ENCODE results near the gene SHD. TPM values are rescaled to one million over a fixed set of nuclear protein-coding genes. Genes with fewer than 3 reads are reported as not detected.
"Not testable (repeated sequence)": the region's sequence is repeated elsewhere in the genome, so short reads cannot be mapped to it uniquely, and the experiment has no call there.

The SHD gene
- total RNA-seq, 4 donors from 2014 or later: 0.19 TPM; not detected in 3

DNA sequence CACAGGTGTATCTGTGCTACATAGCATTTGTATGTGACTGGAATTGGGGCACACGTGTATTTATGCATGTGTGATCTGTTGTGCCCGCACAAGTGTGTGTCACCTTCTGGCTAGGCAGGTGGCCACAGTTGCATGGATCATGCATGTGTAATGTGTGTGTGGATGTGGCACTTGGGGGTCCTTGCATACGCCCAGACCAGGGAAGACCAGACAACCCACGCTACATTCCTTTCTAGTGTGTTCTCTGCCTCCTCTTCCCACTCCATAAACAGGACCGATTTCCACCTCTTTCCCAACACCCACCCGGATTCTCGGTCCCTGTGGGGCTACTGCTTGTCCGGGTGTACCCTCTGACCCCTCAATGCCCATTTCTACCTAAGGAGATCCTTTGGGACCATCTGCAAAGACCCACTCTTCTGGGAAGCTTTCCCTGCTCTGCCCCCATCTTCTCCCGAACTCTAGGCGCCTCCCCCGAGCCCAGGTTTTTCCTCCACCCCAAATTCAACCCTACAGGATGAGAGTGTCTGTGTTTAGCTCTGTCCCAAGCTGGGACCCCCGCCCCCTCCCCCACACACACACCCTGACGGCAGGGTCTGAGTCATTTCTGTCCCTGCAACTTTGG is 47.3 kb downstream of the SHD start:
- DNase-seq (ENCODE audit: low spot score): no peak
- TF ChIP-seq, protein P1, sequence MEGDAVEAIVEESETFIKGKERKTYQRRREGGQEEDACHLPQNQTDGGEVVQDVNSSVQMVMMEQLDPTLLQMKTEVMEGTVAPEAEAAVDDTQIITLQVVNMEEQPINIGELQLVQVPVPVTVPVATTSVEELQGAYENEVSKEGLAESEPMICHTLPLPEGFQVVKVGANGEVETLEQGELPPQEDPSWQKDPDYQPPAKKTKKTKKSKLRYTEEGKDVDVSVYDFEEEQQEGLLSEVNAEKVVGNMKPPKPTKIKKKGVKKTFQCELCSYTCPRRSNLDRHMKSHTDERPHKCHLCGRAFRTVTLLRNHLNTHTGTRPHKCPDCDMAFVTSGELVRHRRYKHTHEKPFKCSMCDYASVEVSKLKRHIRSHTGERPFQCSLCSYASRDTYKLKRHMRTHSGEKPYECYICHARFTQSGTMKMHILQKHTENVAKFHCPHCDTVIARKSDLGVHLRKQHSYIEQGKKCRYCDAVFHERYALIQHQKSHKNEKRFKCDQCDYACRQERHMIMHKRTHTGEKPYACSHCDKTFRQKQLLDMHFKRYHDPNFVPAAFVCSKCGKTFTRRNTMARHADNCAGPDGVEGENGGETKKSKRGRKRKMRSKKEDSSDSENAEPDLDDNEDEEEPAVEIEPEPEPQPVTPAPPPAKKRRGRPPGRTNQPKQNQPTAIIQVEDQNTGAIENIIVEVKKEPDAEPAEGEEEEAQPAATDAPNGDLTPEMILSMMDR (IDR thresholded peaks at IDR 0.05): no peak
- ATAC-seq (ENCODE audit: low FRiP score): no peak

DNA sequence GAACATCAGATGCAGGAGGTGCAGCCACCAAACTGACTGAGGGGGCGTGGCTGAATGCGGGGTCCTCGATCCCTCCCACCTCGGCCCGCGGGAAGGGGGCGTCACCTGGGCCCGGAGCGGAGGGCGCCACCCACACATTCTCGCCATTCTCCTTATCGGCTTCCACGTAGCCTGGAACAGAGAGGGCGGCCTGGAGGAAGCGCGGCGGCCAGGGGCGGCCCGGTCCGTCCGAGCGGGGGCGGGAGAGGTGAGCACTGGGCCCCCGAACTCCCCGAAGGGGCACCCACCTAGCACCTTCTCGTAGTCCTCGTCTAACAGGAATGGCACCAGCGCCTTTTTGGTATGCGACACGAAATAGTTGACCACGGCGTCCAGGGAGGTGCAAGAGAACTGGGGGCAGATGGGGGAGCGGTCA is 47.8 kb downstream of the SHD start:
- no peak for ATAC-seq (ENCODE audit: low FRiP score)
- TF ChIP-seq, protein P1 (IDR thresholded peaks at IDR 0.05): no peak
- DNase-seq (ENCODE audit: low spot score): no peak

DNA sequence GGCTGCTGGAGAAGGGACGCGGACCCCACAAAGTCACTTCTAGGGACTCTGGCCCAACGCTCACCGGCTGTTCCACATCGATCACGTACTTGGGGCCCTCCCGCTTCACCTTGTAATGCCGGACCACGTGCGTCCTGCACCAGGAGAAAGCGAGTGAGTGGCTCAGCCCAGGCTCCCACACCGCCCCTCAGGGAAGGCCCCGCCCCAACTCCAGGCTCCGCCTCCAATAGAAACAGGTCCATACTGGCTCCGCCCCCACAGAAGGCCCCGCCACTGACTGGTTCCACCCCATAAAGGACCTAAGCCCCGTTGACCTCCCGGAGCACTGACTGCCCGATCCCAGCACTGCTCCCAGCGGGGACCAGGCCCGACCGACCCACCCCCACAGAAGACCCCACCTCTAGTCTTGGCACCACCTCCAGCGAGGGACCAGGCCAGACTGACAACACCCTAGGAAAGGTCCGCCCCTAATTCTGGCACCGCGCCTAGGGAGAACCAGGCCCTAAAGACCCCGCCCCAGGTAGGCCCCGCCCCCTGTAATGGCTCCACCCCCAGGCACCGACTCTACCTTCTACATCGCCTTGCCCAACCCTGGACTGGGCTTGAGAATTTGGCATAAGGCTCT is 48.3 kb downstream of the SHD start:
- TF ChIP-seq, protein P1 (IDR thresholded peaks at IDR 0.05): no peak
- DNase-seq (ENCODE audit: low spot score) (peak; percentile 62), ATAC-seq (ENCODE audit: low FRiP score) (peak; percentile 73)

DNA sequence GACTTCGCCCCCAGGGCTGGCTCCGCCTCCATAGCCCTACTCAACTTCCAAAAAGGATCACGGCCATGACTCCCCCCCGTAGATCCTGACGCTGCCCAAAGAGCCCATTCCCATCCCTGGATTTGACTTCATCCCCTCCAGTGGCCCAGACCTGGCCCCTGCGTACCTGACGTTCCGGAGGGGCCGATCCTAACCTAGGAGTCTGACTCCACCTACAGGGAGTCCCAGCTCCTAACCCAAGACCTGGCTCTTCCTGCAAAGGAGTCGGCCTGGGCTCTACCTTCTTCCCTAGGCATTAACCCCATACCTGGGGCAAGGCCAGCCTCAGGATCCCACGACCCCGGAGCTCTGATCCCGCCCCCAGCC is 48.8 kb downstream of the SHD start:
- TF ChIP-seq, protein P1 (IDR thresholded peaks at IDR 0.05): no peak
- no peak for ATAC-seq (ENCODE audit: low FRiP score)

GRCh38 chr19:4328243-4328990 is 49.4 kb downstream of the SHD start:
- DNase-seq (ENCODE audit: low spot score): peak; percentile 88
- TF ChIP-seq, protein P1 (IDR thresholded peaks at IDR 0.05): no peak

More for the DNA sequence above, 48.8 kb downstream of the SHD start:
- DNase-seq (ENCODE audit: low spot score): no peak

DNA sequence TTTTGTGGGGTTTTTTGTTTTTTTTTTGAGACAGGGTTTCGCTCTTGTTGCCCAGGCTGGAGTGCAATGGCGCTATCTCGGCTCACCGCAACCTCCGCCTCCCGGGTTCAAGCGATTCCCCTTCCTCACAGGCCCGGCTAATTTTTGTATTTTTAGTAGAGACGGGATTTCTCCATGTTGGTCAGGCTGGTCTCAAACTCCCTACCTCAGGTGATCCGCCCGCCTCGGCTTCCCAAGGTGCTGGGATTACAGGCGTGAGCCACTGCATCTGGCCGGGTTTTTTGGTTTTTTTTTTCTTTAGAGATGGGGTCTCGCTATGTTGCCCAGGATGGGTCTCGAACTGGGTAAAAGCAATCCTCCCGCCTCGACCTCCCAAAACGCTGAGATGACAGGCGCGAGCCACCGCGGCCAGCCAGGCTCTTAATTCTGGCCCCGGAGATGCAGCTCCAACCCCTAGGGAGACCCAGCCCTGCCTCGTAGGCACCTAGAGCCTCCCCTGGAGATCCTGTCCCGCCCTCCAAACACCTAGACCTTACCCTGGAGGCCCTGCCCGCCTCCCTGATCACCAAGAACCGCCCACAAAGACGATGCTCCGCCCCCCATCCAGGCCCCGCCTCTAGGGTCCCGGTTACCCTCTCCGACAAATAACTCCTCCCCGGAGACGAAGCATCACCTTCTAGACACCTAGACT is 50.1 kb downstream of the SHD start:
- not testable (repeated sequence) for ATAC-seq (ENCODE audit: low FRiP score)

More at GRCh38 chr19:4328243-4328990, 49.4 kb downstream of the SHD start:
- peak; percentile 91 for ATAC-seq (ENCODE audit: low FRiP score)

DNA sequence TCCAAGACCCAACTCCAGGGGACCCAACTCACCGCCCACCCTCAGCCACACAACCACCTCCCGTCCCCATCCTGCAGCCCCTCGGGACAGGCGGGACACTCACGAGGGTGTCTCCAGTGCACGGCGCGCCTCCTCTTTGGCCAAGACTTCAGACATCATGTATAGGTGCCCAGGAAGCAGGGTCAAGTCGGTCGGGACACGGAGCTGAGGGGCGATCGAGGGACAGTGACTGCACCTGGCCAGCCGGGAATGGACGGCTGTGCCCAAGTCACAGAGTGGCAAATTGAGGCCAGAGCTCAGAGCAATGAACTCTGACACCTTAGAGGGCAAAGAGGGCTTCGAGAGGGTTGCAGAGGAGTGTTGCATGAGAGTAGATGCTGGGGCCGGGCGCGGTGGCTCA is 50.8 kb downstream of the SHD start:
- DNase-seq (ENCODE audit: low spot score) (no peak), ATAC-seq (ENCODE audit: low FRiP score) (no peak)
- TF ChIP-seq, protein P1 (IDR thresholded peaks at IDR 0.05): no peak

More for the DNA sequence above, 50.1 kb downstream of the SHD start:
- not testable (repeated sequence) for DNase-seq (ENCODE audit: low spot score)

Measured in omental fat pad (tissue), 4 donors.